Astrocyte (in vitro differentiated cells and primary cell): ENCODE measurements around the gene PRKAG2.

ENCODE experiments used
- EZH2 ChIP-seq: IDR thresholded peaks from 2 replicates; pipeline ENCODE4 v1.6.1; 2012; ENCODE audit warnings: mild to moderate bottlenecking, low read length, inconsistent platforms; ENCODE audit not compliant: insufficient read depth
- TF ChIP-seq, protein P1 (sequence below): IDR thresholded peaks from 2 replicates; pipeline ENCODE4 v1.5.1; 2011; ENCODE audit warnings: low read depth, mild to moderate bottlenecking, inconsistent platforms, low read length, moderate library complexity; ENCODE audit not compliant: insufficient read depth

DNA sequence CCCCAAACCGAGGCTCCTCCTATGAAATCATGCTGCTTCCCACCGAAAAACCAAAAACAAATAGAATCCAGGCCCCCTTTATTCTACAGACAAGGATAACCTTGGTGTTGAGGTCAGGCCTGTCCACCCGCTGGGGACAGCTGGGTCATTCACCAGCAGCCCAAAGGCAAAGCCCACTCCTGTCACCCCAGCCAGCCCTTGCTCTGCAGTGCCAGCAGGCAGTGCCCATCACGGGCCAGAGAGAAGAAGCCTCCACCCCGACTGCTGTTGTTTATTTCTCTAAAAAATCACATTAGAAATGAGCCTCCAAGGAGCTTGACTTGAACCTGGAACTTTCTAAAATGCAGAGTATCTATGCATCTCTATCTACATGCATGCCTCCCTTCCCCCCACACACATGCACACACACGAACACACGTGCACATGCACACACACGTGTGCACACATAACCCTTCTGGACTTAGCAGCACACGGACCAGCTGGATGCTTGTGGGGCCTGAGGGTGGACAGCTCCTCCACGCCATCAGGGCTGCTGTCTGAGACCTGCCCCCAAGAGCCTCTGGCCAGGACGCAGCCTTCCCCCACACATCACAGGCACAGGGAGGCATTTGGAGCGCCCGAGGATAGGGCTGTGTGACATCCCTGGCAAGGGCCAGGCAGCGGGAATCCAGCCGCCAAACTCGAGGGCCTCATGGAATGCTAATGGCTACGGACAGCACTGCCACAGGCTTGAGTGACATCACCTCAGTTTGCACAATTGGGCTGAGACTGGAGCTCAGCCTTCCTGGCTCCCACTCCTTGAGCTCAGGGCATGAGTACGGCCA, 22.8 kb downstream of the PRKAG2 start:
- TF ChIP-seq, protein P1, sequence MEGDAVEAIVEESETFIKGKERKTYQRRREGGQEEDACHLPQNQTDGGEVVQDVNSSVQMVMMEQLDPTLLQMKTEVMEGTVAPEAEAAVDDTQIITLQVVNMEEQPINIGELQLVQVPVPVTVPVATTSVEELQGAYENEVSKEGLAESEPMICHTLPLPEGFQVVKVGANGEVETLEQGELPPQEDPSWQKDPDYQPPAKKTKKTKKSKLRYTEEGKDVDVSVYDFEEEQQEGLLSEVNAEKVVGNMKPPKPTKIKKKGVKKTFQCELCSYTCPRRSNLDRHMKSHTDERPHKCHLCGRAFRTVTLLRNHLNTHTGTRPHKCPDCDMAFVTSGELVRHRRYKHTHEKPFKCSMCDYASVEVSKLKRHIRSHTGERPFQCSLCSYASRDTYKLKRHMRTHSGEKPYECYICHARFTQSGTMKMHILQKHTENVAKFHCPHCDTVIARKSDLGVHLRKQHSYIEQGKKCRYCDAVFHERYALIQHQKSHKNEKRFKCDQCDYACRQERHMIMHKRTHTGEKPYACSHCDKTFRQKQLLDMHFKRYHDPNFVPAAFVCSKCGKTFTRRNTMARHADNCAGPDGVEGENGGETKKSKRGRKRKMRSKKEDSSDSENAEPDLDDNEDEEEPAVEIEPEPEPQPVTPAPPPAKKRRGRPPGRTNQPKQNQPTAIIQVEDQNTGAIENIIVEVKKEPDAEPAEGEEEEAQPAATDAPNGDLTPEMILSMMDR: no peak
- TF ChIP-seq EZH2: no peak
